Stimulated activated CD4-positive, alpha-beta T cell treated with anti-CD3 and anti-CD28 coated beads, Interleukin-15, amount 100 ng/mL, for 1 hour (primary cell): Measurements from ENCODE around the gene TSC2.

Source experiments
- DNase-seq, 2 donors: peaks; one replicate each; pipeline ENCODE4 v3.0.0-alpha.2; 2020; ENCODE audit warnings: low read depth in 1 of 2, low spot score in 1 of 2

TSC2 gene

GRCh38 chr16:2047330-2048115 is at the start of gene TSC2, which contains the start of gene NTHL1:
TSS of gene TSC2 (plus strand) at chr16:2047985. CDS start at chr16:2048616, 631 bp downstream.
TSS of gene NTHL1 (minus strand) at chr16:2047834. CDS start at chr16:2047823, 11 bp downstream.
- peak; percentile 83 to 89 for DNase-seq

GRCh38 chr16:1998360-1998835 is 49.4 kb upstream of the TSC2 start:
- no peak for DNase-seq

- no peak for DNase-seq
Measured at GRCh38 chr16:1998852-1999801, 48.7 kb upstream of the TSC2 start.

GRCh38 chr16:1999866-2000514 is 47.8 kb upstream of the TSC2 start:
- no peak for DNase-seq

- no peak for DNase-seq
Measured at GRCh38 chr16:2001035-2001434, 46.8 kb upstream of the TSC2 start.

GRCh38 chr16:2001456-2002355 is 46.1 kb upstream of the TSC2 start:
- DNase-seq: no peak

GRCh38 chr16:2002406-2003230 is 45.2 kb upstream of the TSC2 start:
- DNase-seq: no peak

- no peak for DNase-seq
Measured at GRCh38 chr16:2003231-2003826, 44.5 kb upstream of the TSC2 start.

- DNase-seq: peak; percentile 72 to 81
Measured at GRCh38 chr16:2003827-2004641, 43.8 kb upstream of the TSC2 start.

GRCh38 chr16:2004795-2005517 is 42.8 kb upstream of the TSC2 start:
- no peak for DNase-seq

- no peak for DNase-seq
Measured at GRCh38 chr16:2005646-2006045, 42.1 kb upstream of the TSC2 start.

- no peak for DNase-seq
Measured at GRCh38 chr16:2006317-2006716, 41.5 kb upstream of the TSC2 start.

GRCh38 chr16:2007081-2007836 is 40.5 kb upstream of the TSC2 start:
- no peak for DNase-seq

- no peak for DNase-seq
Measured at GRCh38 chr16:2008009-2008526, 39.7 kb upstream of the TSC2 start.

- DNase-seq: no peak
Measured at GRCh38 chr16:2008631-2009163, 39.1 kb upstream of the TSC2 start.

GRCh38 chr16:2009164-2009711 is 38.5 kb upstream of the TSC2 start:
- DNase-seq: no peak
